8988T (cell line): ENCODE data around the gene HYKK.
A peak's percentile ranks its signal among the peaks of the same experiment; 100 is the strongest.
"Not testable (repeated sequence)": the region's sequence is repeated elsewhere in the genome, so short reads cannot be mapped to it uniquely, and the experiment has no call there.

Experiments used
- DNase-seq: peaks from one replicate; pipeline ENCODE4 v3.0.0; 2011

The HYKK gene, protein sequence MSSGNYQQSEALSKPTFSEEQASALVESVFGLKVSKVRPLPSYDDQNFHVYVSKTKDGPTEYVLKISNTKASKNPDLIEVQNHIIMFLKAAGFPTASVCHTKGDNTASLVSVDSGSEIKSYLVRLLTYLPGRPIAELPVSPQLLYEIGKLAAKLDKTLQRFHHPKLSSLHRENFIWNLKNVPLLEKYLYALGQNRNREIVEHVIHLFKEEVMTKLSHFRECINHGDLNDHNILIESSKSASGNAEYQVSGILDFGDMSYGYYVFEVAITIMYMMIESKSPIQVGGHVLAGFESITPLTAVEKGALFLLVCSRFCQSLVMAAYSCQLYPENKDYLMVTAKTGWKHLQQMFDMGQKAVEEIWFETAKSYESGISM

DNA sequence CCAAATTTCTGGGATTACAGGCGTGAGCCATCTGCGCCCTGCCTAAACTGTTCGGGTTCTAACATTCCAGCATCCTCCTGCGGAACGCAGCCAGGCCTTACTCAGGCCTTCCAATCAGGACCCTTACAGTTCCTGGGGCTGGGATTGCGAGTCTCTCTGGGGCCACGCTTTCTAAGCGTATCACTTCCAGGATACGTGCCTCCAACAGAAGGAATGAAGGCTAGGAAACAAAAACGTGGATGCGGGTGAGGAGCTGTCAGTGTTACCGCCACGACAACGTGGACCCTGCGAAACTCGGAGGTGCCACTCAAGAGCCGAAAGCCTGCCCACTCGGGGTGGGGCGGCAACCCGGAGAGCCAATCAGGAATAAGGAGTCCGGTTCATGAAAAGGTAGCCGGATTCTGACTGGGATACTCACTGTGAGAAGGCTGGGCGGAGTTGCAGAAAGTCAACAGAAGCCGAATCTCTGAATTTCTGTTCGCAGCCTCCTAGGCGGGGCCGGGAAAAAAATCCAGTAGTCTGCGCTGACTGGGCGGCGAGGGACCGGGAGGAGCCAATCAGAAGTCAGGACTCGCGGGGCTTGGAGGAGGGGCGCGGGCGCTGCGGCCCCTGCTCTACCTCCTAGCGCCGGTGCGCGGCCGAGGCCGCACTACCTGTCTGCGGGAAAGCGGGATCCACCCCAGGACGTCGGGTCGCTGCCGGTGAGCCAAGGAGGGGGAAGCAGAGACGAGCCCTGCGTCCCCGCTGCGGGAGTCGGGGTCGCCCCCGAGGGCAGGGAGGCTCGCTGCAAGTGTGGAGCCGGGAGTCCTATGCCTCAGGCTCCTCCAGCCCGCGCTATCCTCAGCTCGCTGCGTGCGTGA lies at the start of gene HYKK:
HYKK (plus strand) TSS at position 607 of the 860 bp plus-strand sequence. CDS start 5,512 bp downstream, outside the sequence.
- DNase-seq: peak; percentile 71

- no peak for DNase-seq
Measured at GRCh38 chr15:78460737-78461136, 46.6 kb upstream of the HYKK start.

DNA sequence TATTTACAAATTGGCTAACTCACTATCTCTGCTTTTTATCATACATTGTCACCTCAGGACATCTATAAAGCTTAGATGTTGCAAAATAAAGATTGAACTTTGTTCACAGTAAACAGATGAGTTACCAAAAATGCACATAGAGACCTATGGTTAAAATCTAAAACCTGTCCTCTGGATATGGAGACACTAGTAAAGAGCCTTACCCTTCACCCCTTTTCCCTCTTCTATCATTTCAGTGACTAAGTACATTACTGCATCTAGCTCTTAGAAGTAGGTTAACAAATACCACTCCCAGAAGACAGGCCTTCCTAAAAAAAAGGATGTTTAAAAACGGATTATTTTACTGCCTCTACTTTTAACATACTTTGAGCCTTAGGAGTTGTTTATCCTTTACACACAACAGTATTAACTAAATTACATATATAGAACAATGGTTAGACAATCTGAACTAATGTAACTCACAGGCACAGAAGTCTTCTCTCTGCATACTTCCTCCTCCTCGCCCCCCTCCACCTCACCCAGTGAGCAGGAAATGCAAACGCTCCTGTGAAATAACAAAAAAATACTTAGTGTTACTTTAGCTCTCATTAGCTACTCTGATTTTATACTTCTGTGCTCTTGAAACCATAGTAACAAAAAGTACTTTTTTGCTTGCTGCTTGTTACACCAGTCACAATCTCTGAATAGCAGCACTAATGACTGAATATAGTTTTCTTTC lies 46.0 kb upstream of the HYKK start:
- DNase-seq: no peak

DNA sequence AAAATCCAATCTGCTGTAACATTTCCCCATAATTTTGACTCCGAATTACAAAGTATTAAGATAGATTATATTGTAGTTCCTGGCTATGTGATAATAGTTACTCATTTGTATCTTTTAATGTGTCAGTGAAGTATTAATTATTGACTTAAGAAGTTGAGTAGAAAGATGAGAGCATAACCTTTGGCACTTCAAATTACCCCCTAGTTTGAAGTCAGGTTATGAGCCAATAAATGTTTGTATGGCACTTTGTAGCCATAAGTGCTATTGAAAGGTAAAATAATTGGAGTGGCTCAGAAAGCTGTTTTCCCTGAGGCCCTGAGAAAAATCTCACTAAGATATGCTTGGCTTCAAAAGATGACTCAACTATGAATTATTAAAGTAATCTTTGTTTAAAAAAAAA lies 38.3 kb upstream of the HYKK start:
- no peak for DNase-seq

- no peak for DNase-seq
Measured at GRCh38 chr15:78477295-78477694, 30.1 kb upstream of the HYKK start.

DNA sequence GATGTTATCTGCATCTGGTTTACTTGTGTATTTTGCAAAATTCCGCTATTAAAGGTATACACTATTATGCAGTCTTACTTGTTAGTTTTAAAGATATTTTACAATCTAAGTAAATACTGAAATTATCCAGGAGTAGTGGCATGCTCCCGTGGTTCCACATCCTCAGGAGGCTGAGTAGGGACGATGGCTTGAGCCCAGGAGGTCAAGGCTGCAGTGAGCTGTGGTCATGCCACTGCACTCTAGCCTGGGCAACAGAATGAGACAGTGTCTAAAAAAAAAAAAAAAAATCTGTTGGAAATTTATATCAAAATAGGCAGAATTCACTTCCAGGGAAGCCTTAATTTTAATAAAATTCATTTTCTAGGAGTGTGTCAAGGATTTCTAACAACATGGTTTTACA lies 27.7 kb upstream of the HYKK start:
- no peak for DNase-seq

- no peak for DNase-seq
Measured at GRCh38 chr15:78481917-78482316, 25.5 kb upstream of the HYKK start.

- DNase-seq: no peak
Measured at GRCh38 chr15:78492872-78493271, 14.5 kb upstream of the HYKK start.

- DNase-seq: no peak
Measured at GRCh38 chr15:78501857-78502256, 5.5 kb upstream of the HYKK start.

GRCh38 chr15:78502641-78503040 lies 4.7 kb upstream of the HYKK start:
- DNase-seq: no peak

DNA sequence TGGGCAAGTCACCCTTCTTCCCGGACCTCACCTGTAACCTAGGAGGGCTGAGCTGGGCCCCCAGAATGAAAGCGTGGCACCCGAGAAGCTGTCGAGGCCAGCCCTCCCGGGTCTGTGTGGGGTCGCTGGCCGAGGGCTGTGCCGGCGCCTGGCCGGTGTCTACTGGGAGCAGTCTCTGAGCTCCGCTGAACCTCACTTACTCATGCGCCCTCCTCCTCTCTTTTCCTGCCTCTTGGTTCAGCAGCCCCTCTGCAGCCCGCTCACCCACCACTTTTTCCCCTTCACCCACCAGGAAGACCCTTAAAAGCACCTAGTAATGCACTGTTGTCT lies 419 bp downstream of the HYKK start:
- DNase-seq: no peak

- no peak for DNase-seq
Measured at GRCh38 chr15:78508272-78508671, 895 bp downstream of the HYKK start.

- DNase-seq: no peak
Measured at GRCh38 chr15:78509726-78510312, 2.4 kb downstream of the HYKK start.

DNA sequence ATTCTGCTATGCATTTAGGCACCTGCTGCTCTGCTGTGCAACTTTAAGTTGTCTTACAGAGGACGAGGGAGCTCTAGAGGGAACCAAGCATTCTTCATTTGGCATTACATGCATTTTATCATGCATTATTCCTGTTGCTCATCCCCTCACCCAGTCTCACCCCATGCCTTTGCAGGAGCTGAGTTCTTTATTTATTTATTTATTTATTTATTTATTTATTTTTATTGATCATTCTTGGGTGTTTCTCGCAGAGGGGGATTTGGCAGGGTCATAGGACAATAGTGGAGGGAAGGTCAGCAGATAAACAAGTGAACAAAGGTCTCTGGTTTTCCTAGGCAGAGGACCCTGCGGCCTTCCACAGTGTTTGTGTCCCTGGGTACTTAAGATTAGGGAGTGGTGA lies 12.7 kb downstream of the HYKK start:
- DNase-seq: not testable (repeated sequence)

DNA sequence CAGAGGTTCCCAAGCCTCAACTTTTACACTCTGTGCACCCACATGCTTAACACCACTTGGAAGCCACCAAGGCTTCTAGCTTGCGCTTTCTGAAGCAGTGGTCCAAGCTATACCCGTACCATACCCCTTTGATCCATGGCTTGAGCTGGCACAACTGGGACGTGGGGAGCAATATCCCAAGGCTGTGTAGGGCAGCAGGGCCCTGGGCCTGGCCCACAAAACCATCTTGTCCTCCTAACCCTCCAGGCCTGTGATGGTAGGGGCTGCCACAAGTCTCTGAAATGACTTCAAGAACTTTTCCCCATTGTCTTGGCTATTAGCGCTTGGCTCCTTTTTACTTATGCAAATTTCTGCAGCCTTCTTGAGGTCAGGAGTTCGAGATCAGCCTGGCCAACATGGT lies 16.9 kb downstream of the HYKK start:
- no peak for DNase-seq

GRCh38 chr15:78527325-78527724 lies 19.9 kb downstream of the HYKK start:
- DNase-seq: no peak

DNA sequence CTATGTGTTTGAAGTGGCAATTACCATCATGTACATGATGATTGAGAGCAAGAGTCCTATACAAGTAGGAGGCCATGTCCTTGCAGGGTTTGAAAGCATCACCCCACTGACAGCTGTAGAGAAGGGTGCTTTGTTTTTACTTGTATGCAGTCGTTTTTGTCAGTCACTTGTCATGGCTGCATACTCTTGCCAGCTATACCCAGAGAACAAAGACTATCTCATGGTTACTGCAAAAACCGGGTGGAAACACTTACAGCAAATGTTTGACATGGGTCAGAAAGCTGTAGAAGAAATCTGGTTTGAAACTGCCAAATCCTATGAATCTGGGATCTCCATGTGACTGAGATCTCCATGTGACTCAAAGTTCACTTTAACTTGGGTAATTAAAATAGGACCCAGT lies 26.0 kb downstream of the HYKK start:
- no peak for DNase-seq

DNA sequence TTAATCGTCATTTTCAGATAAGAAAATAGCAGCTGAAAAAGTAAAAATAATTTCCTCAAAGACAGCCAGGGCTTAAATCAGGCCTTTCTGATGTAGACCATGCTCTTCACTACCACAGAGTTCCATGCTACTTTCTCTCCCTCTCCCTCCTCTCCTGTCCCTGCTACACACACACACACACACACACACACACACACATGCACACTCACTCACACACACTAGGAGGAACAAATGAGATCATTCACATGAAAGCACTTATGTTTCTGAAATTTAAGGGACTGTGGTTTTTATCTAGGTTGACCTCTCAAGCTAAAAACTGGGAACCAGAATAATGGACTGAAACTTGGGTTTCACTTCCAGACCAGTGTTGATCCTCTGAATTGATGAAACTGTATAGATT lies 28.8 kb downstream of the HYKK start:
- no peak for DNase-seq

DNA sequence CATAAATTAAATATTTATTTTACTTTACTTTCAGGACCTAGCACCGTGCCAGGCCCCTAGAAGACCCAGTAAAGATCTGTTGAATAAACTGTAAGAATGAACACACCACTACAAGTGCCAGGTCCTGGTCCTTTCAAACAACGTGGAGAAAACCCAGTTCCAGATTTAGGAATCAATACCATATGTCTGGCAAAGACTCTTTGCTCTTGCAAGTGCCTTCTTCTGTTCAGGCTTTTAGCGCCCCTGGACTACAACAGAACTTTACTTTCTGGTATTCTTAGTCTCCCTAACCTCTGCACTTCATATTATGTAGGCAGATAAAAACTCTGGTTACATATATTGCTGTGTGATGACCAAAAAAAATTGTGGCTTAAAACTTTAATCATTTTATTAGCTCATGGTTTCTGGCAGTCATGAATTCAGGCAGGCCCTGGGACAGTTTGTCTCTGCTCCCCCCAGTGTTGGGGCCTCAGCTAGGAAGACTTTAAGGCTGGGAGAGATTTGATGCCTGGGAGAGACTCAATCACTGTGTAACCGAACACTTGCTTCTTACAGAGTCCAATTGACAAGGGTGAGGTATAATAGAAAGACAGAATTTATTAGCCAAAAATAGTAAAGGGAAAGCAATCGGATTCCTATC lies 30.0 kb downstream of the HYKK start:
- DNase-seq: no peak

DNA sequence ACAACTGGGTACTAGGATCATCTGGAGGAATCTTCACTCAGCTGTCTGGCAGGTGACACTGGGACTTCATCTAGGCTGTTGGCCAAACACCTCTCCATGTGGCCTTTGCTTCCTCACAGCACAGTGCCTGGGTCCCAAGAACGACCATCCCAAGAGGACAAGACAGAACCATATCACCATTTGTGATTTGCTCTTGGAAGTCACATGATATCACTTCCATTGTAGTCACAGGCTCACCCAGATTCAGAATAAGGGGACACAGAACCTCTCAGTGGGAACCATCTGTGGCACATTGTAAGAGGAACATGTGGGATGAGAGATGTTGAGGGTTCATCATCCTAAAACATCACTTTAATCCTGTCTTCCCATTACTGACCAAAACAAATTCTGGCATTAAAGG lies 31.0 kb downstream of the HYKK start:
- no peak for DNase-seq

DNA sequence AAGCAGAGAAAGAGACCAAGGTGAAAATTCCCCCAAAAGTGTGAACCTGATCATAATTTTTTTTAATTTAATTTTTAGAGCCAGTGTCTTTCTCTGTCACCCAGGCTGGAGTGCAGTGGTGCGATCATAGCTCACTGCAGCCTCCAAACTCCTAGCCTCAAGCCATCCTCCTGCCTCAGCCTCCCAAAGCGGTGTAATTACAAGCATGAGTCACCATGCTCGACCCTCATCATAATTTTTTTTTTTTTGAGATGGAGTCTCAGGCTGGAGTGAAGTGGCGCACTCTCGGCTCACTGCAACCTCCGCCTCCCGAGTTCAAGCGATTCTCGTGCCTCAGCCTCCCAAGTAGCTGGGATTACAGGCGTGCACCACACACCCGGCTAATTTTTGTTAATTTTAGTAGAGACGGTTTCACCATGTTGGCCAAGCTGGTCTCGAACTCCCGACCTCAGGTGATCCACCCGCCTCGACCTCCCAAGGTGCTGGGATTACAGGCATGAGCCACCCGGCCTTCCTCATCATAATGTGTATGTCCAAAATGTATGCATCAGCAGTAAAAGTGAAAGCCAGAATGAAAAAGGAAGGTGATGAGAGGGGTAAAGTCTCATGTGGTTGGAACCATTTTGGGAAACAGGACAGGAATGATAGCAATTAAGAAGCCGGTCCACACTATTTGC lies 32.2 kb downstream of the HYKK start:
- DNase-seq: not testable (repeated sequence)
